DMS53 treated with DMSO at 0.1 percent for 48 hours (cell line): ENCODE results near the gene LCP2.

Experiments used
- DNase-seq: peaks from one replicate; lab custom pipeline; 2025; ENCODE audit not compliant: unreplicated experiment; lab: John Stamatoyannopoulos, UW

LCP2 gene

DNA sequence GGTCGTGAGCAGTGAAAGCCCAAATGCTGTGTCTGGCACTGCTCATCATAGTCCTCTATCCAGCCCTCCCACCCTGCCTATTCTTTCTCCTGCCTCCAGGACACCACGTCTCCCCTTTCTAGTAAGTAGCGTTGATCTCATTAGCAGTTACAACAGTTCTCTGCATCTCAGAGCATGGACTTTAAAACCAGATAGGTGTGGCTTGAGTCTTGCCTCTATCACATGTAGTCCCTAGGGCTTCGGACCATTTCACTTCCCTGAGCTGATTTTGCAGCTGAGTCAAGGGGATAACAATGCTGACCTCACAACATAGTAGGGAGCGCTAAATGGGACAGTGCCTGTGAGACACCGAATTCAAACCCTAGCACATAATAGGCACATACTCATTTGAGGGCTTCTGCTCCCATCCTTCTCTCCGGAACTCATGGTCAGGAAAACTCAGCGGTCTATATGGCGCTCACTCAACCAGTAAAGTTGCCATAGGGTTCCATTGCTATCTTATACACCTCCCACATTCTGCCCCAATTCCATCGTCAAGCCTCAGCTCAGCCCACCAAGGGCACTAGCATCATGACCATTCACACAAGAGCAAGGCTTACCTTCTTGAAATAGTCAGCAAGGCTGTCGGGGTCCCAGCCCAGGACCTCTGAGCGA, 515 bp downstream of the LCP2 start:
- DNase-seq = no peak

DNA sequence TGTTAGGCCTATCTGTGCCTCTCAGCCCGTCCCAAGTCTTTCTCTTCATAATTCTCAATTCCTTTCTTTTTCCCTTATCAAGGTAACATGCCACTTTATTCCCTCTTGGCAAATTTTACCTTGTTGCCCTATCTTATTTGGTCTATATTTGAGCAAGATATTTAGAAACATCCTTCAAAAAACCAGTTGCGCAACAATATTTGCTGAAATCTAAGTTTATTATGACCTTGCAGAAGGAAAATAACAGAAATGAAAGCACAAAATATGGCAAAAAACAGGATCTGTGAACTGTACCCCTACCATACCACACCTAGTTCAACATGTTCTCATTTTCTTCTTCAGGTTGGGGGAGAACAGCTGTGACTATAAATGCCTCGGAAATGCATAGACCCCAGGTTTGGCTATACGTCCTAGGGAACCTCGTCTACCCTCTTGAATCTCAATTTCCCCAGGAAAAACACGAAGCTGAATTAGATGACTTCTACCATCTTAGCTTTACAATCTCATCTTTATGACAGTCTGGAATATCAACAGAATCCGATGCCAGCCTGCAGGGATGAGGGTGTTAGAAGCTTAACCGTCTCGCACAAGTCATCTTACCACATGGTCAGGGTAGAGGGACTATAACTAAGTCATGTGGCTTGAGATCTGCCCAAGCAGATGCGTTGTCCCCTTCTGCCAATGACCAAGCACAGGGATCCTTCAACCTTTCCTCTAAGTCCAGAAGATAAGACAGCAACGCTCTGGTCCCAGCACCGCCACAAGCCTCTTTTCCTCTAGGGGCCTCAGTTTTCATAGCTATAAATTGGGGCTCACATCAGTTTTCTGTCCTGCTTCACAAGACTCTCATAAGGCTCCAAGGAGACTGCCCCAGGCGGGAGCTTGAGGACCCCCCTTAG, 1.3 kb downstream of the LCP2 start:
- DNase-seq = no peak

DNA sequence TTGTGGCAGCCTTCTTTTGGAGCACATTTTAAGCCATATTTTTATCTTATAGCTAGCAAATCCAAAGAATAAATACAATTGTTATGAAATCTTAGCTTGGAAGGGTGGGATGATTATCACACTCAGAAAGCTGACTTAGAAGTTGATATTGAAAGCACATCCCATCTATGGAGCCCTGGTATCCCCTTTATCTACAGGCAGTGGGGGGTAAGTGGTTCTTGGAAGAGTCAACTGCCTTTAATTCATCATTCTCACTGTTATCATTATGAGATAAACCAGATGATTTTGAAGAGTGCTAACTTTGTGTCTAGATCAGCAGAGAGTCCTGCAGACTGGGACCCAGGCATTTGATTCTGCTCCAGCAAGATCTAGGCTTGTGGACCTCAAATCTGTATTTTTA, 3.0 kb downstream of the LCP2 start:
- DNase-seq = no peak

DNA sequence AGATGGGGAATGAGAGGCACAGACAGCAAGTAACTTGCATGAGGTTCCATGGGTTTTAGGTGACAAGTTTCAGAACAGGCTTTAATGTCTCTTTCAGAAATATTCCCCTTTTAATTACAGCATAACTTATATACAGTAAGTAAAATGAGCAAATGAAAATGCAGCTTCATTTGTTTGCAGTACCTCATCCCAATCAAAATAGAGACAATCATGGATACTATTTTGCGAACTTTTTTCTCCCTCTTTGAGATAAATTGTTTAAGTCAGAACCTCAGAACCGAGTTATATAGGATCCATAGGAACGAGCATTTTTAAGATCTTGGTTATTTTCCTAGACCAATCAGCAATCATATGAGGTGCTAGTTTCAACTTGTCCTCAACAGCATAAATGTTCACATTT, 3.5 kb downstream of the LCP2 start:
- DNase-seq = no peak

DNA sequence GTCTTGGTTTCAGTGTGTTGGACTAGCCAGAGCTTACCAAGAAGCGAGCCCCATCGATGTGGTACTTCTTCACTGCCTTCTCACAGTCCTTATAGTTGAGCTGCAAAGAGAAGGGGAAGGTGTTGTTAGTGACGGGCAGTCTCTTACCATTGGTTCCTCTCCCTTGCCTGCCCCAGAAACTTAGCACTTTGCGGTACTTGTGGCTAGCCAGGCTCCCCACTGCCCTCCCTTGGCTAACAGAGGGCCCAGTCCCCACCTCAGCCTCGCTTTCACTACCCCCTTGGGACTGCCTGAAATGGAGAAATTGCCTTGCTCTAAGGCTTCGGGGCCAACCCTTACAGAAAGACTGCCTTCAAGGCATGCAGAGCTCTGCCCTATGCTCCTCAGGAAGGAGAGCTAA, 4.3 kb downstream of the LCP2 start:
- no peak for DNase-seq

DNA sequence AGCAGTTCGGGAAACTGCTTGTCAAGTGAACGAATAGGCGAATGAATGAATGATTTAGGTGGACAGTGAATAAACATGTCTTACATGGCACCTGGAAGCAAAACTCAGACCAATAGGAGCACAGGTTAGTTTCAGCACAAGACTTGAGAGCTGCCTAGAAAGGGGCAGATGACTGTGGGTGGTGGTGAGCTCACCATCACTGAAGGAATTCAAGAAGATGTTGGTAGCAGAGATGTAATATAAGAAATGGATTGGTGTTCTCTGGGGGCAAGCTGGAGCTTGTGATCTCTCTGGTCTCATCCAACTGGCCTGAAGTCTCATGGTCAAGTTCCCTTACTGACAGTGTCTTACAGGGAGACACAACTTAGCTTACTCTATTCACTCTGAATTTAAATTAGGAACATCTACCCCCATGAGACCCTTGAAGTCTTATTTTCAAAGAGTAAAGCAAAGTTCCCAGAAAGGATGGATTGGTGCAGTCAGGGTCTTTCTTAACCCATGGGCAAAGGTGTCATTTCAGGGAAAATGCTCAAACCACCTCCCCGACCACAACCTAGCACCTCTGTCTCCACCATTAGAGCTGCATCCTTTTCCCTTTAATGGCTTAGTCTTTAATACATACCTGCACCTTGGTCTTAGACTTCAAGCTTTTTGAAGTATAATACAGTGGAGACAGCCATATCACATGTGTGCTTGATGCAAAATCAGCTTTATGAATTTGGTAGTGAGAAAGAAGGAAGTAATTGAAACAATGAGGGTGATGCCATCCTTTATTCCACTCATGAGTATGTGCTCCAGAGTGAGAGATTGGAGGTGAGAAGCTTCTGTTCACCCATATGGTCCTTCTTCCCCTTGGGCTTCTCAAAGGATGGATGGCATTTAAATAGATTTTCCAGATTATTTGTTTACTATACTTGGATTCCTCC, 5.1 kb downstream of the LCP2 start:
- no peak for DNase-seq

DNA sequence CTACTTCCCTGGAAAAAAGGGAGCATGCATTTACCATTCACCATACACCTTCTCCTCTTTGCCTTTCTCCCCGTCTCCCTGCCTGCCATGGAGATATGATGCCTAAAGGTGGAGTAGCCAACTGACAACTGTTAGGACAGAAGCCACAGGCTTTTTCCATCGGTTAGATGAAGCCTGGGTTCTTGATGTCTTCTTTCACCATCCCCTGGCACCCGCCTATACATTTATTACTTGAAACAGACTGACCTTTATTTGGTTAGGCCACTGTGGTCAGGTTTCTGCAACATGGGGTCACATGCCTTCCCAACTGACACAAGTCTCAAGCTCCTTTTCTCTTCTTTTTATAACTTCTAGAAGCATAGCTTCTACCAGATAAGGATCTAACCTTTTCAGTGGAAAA, 7.1 kb downstream of the LCP2 start:
- no peak for DNase-seq

DNA sequence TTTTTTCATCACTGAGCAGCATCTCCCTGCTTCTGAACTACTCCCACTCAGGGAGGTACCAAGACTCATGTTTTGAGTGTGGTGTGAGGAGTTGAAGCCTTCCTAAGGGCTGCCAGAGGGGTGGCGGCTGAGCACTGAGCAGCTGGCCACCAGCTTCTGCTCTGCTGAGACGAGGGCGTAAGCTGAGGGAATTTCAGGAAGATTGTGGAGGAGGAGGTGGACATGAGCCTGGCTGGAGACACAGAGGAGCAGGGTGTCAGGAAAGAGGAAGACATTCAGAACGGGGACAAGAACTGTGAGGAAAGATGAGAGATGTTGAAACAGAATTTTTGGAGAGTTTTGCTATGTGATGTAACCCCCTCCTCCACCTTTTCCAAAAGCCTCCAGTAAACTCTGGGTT, 7.8 kb downstream of the LCP2 start:
- DNase-seq = no peak

DNA sequence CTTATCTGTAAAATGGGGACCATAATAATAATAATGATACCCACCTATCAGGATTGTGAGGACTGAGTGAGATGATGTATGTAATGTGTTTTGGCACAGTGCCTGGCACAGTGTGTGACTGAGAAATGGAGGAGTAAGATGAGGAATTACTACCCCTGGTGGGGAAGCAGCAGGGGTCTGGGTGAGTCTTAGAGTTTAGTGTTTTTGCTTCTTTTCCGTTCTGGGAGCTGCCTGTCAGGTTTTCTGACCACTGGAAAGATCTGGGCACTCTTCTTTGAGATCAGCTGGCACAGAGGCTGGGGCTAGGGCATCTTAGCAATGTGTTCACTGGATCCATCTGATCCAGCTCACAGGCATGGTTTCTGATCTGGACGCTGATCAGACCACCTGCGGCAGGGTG, 8.5 kb downstream of the LCP2 start:
- no peak for DNase-seq

DNA sequence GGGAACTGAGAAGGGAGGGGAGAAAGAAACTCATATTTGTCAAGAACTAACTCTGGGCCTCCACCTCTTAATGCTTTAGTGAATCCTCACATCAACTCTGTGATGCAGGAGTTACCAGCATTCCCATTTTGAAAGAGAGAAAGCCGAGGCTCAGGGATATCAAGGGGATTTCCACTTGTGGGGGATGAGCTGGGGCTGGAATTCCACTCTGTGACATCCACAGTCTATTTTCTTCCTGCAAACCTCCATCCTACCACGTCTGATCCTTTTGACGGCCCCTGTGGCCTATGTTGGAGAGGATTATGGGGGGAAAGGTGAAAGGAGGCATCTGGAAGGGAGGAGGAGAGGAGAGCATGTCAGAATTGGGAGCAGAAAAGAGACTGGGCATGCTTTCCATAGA, 9.0 kb downstream of the LCP2 start:
- DNase-seq = no peak

DNA sequence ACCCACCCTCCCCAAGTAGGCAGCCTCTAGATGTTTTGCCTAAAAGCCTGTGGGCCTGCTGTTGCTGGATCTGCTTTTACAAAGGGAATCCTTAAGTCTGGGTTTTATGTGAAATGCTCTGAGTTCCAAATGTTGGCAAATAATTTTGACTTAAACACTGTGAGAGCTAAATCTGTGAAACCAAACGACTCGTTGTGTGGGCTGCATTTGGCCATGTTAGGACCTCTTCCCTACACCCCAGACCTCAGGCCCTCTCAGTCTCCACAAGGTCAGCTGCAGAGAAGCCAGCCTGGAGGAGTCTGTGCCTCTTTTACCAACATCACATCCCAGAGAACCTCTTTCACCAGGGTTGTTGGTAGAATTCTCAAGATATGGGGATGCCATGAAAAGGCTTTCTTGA, 9.4 kb downstream of the LCP2 start:
- DNase-seq = no peak

DNA sequence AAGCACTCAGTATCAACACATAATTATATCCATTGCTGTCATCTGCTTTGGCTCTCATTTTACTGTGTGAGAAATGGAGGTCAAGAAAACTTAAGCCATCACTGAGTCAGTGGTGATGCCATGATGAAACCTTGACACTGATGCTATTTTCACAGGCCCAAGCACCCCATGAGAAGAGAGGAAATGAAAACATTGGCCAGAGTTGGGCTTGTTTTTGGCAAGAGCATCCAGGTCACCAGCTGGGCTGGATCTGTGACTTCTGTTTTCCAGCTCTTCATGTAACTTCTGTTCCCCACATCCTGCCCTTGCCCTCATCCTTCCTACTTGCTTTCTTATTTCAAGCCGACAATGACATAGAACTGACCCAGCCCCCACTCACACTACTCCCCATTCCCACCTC, 10.0 kb downstream of the LCP2 start:
- no peak for DNase-seq

DNA sequence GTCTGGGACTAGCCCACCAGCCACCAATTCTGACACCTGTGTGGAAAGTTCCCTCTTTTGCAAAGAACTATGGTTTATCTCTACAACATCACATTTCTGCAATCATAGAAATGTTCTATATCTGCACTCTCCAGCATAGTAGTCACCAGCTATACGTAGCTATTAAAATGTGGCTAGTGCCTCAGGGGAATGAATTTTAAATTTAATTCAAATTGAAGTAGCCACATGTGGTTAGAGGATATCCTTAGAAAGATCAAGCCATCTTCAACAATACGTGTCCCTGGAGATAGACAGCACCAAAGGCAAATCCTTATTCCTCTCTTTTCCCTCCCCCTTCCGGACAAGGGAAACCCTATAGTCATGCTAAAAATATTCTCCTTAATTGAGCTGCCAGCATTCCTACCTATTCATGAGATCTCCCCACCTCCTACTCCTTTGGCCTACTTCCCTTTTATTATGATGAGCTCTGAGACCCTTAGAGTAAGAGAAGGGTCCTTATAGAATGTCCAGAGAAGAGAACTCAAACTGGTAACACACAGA, 11.1 kb downstream of the LCP2 start:
- DNase-seq = no peak

DNA sequence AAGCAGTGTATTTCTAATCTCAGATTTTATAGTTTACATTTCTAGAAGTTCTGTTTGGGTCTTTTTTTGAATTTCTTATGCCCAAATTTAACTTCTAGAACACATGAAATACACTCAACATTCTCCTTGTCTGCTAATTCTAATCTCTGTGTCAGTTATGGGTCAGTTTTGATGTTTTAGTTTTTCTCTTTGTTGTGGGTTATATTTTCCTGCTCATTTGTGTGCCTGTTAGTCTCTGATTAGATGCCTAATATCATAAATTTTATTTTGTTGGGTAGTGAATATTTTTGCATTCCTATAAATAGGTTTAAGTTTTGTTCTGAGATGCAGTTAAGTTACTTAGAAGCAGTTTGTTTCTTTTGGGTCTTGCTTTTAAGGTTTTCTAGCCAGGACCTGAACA, 12.4 kb downstream of the LCP2 start:
- DNase-seq = no peak

DNA sequence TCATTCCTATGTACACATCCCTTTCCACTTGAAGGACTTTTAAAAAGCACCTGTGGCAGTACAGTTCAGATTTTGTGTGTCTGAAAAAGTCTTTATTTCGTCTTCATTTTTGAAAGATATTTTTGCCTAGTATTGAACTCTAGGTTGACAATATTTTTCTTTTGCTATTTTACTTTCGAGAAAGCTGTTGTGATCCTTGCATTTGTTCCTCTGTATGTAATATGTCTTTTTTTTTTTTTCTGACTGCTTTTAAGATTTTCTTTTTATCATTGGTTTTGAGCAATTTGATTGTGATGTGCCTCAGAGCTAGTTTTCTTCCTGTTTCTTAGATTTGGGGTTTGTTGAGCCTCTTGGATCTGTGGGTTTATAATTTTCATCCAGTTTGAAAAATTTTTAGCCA, 13.3 kb downstream of the LCP2 start:
- DNase-seq = no peak

DNA sequence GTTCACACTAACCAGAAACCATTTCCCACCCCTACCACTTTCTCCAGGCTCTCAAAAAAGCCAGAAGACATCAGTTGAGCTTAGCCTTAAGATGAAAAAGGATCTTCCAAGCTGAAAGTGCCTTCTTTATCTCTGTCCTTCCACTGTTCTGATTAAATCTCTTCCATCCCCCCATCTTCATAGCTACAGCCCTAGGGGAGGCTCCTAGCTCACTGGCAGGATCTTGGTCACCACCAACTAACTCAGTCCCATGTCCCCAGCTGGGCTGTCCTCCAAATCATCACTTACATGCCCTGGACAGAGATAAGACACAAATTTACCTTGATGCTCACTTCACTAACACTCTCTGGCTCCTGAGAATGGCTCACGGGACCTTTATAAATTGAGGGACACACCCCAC, 14.3 kb downstream of the LCP2 start:
- no peak for DNase-seq

DNA sequence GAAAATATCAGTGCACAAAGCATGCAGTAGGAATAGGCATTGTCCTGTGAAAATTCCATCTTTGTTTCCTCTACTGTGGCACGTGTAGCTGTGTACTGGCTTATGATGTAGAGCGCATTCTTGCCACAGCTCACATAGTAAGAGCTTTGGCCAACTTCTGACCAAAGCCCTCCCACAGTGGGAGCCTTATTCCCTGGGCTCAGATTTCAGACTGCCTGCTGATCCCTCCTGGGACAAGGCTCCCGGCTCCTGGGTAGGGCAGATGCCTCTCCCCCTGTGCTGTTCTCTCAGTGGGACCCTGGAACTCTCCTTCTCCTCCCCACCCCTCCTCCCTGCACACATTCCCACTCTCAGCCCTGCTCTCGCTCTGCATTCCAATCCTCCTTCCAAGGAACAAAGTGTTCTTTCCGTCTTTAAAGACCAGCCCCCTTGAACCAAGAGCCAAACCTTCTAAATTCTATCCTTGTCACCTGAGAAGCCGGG, 17.5 kb downstream of the LCP2 start:
- DNase-seq = no peak

DNA sequence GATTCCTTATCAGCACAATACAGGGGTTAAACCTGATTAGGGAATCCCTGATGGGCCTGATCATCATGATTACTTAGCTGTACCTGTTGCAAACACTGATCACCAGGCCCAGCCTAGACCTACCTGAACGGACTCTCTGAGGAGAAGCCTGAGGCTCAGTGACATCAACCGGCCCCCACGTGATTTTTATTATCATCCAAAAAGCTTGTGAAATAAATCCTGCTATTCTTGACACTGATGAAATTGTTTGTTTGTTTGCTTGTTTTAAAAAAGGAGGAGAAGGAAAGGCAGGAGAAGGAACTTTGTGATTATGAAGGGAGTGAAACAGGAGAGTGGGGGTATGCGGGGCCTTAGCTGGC, 18.1 kb downstream of the LCP2 start:
- no peak for DNase-seq

DNA sequence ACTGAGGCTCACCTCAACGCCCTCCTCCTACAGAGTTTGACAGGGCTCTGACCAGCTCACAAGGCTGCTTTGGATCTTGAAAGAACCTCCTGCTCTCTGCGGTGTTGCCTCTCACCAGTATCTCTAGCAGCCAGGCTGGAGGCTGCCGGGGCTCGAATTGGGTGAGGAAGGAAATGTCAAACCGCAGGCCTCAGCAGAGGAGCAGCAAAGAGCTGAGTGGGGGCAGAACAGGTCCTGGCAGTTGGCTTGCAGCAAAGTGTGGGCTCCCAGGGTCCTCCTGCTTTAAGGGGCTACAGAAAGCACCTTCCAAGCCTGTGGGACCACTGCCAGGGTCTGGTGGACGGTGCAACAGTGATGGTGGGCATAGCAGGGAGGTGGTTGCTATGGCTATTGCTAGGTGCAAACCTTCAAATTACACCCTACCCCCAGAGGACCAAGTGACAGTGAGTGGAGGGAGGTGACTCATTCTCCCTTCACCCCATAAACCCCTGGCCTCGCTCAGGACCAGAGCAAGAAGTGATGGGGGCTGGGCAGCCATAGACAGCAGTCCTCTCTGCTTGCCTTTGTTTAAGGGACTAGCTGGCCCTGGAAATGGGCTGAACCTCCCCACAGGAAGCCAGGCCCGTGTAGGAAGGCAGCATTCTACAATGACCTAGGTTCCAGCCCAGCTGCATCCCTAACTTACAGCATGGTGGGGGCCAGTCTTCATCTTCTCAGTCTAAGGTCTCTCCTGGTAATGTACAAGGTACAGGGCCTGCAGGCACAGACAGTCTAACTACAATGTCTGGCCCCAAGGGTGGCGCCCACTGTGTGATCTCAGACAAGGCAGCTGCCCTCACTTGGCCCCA, 18.7 kb downstream of the LCP2 start:
- no peak for DNase-seq

DNA sequence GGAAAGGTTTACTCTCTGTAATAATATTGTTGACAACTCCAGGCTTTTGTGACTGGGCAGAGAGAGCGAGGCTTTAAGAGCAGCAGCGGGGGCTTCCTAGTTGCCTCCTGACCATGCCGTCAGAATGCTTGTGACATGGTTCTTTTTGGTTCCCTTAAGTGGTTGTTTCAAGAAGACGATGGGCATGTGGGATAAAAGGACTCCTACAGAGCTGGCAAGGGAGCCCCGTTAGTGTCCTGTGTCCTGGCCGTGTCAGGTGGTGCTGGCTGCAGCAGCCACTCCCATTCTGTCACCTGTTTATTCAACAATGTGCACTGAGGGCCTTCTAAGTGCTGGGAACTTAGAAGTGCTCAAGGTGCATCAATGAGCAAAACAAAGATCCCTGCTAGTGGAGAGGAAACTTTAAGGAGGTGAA, 19.7 kb downstream of the LCP2 start:
- no peak for DNase-seq
